NCI-H1092 treated with DMSO at 0.1 percent for 48 hours (cell line): Measurements from ENCODE around the gene GBF1.

ENCODE experiments used
- DNase-seq: peaks from one replicate; lab custom pipeline; 2025; lab: John Stamatoyannopoulos, UW

GBF1 gene

DNA sequence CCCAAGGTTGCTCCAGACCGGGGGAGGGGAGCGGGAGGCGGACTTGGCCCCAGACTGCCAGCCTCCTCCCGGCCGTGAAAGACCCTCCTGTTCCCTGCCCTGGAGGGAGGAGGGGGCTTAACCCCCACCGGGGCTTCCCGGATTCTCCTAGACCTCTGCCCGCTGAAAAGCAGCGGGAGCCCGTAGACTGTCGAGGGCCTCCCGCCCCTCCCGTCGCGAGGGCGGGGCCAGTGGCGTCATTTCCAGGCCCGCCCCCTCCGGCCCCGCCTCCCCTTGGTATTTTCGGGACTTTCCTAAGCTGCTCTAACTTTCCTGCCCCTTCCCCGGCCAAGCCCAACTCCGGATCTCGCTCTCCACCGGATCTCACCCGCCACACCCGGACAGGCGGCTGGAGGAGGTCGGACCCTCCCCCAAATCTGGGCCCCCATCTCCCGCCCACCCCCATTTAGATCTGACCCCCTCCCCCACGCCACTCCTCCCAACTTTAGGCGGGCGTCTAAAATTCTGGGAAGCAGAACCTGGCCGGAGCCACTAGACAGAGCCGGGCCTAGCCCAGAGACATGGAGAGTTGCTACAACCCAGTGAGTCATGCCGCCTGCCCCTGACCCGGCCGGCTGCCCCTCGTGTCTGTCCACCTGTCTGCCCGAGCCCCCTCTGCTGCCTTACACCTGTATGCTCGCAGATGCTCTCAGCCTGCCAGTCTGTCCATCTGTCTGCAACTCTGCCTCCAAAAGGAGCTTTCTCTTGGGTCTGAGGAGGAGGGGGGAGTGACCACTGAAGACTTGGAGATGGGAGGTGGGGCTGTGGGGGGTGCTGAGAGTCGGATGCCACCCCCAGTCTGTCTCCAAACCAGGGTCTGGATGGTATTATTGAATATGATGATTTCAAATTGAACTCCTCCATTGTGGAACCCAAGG, 150.3 kb downstream of the GBF1 start, which contains the start of gene NFKB2:
NFKB2 (plus strand) TSS at position 306 of the 917 bp plus-strand sequence; CDS start at position 561, 255 bp downstream.
- peak; percentile 27 for DNase-seq

DNA sequence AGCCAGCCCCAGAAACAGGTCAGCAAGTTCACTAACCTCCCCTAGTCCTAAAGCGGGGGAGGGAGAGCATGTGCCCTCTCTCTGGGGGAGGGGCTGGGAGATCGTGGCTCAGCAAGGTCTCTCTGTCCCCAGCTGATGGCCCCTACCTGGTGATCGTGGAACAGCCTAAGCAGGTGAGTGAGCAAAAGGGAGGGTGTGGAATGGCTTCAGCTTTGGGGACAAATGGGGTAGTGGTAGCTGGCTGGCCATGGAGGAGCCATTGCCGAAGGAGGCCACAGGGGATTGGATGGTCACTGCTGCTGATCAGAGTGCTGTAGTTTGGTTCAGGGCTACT, 151.0 kb downstream of the GBF1 start:
- DNase-seq, result no peak

DNA sequence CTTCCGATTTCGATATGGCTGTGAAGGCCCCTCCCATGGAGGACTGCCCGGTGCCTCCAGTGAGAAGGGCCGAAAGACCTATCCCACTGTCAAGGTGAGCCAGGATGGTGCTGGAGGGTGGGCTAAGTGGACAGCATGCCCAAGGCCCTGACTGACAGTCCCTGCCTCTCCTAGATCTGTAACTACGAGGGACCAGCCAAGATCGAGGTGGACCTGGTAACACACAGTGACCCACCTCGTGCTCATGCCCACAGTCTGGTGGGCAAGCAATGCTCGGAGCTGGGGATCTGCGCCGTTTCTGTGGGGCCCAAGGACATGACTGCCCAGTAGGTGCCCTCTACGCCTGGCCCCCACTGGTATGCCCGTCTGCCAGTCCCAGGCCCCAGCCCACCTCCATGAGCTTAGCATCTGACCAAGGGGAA, 151.4 kb downstream of the GBF1 start:
- DNase-seq, result no peak

DNA sequence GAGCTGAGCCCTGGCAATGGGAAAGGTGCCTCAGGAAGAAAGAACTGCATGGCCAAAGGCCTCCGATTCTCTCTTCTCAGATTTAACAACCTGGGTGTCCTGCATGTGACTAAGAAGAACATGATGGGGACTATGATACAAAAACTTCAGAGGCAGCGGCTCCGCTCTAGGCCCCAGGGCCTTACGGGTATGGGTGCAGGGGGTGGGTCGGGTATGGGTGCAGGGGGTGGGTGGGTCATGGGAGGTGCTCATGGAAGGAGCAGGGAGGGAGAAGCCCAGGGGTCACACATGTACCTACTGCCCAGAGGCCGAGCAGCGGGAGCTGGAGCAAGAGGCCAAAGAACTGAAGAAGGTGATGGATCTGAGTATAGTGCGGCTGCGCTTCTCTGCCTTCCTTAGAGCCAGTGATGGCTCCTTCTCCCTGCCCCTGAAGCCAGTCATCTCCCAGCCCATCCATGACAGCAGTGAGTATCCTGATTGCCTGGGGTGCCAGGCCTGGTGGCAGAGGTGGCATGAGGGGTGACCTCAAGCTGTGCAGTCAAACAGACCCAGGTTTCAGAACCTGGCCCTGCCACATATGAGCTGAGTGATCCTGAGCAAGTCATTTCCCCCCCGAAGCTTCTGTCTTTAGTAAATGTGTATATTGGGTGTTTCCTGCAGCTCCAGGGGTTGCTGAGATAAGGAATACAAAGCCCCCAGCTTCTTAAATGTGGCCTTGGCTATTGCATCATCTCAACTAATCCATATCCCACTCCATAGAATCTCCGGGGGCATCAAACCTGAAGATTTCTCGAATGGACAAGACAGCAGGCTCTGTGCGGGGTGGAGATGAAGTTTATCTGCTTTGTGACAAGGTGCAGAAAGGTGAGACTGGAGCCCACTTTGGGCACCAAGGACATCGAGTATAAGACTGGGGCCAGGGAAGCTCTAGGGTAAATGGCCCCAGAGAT, 152.2 kb downstream of the GBF1 start:
- no peak for DNase-seq

DNA sequence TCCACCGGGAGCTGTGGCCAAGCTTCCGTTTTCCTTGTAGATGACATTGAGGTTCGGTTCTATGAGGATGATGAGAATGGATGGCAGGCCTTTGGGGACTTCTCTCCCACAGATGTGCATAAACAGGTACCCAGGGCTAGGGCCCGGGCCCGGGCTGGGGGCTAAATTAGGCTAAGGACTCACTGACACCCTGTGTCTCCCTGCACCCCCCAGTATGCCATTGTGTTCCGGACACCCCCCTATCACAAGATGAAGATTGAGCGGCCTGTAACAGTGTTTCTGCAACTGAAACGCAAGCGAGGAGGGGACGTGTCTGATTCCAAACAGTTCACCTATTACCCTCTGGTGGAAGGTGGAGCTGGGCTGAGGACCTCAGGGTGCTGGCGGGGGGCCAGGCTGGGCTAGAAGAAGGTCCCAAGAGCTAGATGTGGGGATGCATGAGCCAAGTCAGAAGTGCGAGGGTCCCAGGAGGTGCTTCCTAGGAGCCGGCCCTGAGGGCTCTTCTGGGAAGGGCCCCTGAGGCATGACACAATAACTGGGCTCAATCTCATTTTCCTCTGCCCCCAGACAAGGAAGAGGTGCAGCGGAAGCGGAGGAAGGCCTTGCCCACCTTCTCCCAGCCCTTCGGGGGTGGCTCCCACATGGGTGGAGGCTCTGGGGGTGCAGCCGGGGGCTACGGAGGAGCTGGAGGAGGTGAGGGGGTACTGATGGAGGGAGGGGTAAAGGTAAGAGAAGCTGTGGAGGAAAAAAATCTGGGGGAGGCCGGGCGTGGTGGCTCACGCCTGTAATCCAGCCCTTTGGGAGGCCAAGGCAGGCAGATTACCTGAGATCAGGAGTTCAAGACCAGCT, 153.1 kb downstream of the GBF1 start:
- DNase-seq, result no peak

DNA sequence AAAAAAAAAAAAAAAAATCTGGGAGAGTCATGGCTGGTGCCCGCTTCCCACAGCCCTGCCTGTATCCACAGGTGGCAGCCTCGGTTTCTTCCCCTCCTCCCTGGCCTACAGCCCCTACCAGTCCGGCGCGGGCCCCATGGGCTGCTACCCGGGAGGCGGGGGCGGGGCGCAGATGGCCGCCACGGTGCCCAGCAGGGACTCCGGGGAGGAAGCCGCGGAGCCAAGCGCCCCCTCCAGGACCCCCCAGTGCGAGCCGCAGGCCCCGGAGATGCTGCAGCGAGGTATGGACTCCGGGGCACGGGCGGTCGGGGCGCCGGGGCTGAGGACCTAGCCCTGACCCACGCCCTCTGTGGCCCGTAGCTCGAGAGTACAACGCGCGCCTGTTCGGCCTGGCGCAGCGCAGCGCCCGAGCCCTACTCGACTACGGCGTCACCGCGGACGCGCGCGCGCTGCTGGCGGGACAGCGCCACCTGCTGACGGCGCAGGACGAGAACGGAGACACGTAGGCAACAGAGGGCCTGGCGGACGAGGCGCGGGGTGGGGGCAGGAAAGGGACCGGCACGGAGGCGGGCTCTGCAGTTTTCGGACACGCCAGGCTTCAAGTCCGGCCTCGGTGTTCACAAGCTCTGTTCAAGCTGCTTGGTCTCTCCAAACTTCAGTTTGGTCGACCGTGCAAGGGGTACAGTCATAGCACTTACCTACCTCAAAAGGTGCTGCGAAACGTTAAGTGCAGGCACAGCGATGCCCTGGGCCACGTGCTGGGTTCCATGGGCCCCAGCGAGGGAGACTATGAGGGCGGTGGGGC, 154.1 kb downstream of the GBF1 start:
- peak; percentile 70 for DNase-seq

DNA sequence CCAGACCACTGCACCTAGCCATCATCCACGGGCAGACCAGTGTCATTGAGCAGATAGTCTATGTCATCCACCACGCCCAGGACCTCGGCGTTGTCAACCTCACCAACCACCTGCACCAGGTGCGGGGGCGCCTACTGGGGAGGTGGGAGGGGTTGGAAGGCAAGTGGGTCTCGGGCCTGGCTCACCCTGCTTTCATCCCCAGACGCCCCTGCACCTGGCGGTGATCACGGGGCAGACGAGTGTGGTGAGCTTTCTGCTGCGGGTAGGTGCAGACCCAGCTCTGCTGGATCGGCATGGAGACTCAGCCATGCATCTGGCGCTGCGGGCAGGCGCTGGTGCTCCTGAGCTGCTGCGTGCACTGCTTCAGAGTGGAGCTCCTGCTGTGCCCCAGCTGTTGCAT, 154.7 kb downstream of the GBF1 start:
- DNase-seq, result peak; percentile 4

DNA sequence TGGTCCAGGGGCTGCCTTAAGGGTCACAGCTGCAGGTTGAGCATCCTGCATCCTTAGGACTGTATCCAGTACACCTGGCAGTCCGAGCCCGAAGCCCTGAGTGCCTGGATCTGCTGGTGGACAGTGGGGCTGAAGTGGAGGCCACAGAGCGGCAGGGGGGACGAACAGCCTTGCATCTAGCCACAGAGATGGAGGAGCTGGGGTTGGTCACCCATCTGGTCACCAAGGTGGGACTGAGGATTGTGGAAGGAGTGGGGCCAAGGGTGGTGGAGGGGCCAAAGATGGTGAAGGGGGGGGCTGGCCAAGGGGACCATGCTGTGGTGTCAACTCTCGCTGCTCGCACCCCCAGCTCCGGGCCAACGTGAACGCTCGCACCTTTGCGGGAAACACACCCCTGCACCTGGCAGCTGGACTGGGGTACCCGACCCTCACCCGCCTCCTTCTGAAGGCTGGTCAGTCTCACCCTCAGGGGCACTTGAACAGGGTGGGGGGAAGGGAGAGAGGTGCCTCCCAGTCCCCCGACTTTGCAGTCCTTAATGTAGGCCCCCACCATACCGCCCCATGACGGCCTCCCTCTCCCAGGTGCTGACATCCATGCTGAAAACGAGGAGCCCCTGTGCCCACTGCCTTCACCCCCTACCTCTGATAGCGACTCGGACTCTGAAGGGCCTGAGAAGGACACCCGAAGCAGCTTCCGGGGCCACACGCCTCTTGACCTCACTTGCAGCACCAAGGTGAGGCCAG, 155.4 kb downstream of the GBF1 start:
- no peak for DNase-seq

DNA sequence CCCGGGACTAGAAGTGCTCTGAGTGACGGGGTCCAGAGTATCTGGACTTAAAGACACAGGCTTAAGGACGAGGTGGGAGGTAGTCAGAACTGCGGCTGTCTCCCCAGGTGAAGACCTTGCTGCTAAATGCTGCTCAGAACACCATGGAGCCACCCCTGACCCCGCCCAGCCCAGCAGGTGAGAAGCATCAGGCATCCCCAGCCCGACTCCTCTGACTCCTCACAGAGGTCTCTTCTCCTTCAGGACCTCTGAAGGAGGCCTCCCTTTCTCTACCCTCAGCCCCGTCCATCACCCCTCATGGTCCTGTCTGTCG, 156.0 kb downstream of the GBF1 start:
- no peak for DNase-seq

DNA sequence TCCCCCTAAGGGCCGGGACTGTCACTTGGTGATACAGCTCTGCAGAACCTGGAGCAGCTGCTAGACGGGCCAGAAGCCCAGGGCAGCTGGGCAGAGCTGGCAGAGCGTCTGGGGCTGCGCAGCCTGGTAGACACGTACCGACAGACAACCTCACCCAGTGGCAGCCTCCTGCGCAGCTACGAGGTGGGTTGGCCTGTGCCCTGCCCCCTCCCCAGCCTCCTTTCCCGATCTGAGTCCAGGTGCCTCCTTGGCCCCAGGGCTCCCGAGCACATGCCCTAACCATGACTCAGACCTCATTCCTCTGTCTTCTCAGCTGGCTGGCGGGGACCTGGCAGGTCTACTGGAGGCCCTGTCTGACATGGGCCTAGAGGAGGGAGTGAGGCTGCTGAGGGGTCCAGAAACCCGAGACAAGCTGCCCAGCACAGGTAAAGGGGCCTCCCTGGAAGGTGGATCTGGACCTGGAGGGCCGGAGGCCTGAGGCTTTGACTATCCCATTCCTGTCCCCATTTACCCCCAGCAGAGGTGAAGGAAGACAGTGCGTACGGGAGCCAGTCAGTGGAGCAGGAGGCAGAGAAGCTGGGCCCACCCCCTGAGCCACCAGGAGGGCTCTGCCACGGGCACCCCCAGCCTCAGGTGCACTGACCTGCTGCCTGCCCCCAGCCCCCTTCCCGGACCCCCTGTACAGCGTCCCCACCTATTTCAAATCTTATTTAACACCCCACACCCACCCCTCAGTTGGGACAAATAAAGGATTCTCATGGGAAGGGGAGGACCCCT, 156.6 kb downstream of the GBF1 start:
- DNase-seq, result no peak

DNA sequence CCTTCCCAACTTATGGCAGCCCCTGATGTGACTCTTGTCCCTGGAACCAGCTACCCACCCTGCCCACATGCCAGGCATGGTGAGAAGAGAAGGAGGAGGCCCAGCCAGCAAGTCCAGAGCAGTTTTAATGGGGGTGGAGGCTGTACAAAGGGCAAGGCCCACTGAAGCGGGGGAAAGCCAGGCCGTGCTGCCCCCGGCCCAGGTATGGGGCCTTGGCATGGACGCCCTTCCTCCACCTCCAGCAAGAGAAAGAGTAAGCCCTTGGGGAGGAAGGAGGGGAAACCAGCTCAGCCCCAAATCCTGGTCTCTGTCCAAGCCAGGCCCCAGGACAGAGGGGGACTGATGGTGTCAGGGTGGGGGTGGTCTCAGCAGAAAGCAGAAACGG, 157.2 kb downstream of the GBF1 start:
- DNase-seq, result no peak

DNA sequence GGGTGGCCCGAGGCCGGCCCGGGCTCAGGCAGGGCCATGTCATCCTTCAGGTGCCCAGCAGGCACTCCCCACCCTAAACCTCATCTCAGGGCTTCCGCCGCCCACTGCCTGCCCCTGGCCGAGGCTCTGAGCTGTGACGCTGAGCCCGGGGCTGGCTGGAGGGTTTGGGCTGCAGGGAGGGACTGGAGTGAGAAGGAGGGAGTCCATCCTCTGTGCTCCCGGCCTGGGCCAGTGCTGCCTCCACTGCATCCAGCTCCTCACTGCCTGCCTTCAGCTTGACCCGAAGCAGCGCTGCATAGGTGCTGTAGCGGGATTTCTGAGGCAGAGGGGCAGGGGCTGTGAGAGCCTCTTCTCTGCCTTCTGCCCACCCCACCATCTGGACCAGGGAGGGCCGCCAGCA, 157.8 kb downstream of the GBF1 start:
- no peak for DNase-seq

DNA sequence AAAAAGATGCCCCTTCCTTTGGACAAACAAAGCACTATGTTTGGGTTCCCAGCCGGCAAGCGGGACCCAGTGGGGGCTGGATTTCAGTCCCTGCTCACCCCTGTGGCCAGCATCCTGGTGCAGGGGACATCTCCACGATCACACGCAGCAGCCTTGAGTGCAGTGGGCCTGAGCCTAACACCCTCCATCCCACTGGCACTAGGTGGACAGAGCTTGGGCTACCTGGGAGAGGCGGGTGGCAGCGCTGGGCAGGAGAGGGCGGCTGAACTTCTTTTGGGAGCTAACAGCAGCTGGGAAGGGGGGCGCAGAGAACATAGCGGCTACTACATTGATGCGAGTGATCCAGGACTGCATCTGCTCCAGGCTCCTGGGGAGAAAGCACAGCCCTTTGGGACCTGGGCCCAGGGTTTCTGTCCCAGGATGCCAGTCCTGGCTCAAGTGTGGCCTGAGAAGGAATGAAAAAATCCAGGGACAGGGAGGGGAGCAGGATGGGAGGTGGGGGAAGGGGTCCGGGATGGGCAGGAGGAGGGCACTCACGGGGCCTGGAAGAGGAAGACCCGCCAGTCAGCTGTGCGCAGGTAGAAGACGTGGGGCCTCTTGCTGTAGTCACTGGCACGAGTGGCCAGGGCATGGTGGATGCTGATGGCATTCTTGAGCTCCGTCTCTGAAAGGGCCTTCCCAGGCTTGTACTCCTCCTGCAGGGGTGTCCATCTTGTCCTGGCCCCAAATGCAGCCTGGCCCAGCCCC, 159.2 kb downstream of the GBF1 start:
- DNase-seq, result no peak

DNA sequence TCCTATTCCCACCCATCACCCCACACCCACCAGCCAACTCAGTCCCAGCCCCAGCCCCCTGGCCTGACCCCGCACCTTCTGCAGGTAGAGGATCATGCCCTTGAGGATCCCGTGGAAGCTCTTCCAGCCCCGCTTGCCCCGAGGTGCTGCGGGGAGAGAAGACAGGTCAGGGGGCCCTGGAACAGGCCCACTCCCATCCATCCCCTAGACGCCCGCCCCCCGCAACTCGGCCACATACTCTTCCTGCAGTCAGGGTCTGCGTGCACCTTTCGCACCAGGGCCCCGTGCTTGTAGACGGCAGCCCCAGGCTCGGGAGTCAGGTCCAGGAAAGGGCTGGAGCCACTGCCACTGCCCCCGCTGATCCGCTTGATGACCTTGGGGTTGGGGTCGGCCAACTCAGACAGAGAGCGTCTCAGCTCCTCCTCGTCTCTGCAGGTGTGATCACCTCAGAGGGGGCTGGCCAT, 159.8 kb downstream of the GBF1 start:
- DNase-seq, result no peak

DNA sequence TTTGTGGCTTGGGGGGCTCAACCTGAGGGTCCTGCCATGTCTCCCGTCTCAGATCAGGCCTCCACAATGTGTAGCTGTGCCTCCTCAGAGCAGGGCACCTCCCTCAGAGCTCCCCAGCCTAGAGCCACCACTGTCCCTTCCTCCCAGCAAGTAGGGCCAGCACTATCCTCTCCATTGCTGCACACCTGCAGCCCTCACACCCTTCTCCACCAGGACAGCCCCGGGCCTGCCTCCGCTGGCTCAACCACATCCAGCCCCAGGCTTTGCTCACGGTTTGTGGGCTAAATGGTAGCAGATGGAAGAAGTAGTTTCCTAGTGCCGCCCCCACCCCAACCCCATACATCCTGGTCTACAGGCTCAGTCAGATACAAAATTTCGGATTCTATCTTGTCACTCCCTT, 160.3 kb downstream of the GBF1 start:
- no peak for DNase-seq

DNA sequence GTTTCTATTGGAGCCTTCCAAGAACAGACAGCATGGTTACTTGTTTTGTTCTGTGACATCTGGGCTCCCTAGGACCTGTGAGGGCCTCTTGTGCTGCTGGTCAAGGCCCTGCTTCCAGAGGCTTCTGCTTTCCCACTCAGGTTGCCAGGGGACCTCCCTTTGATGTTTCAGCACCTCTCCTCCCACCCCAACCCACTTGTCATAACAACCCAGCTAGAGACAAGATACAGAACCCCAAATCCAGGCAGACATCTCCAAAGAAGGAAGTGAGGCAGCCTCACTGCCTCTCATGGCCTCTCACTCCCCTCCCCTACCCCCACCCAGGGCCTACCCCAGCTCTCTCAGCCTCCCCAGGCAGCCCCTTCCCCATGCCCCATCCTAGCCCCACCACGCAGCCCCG, 161.5 kb downstream of the GBF1 start:
- no peak for DNase-seq

DNA sequence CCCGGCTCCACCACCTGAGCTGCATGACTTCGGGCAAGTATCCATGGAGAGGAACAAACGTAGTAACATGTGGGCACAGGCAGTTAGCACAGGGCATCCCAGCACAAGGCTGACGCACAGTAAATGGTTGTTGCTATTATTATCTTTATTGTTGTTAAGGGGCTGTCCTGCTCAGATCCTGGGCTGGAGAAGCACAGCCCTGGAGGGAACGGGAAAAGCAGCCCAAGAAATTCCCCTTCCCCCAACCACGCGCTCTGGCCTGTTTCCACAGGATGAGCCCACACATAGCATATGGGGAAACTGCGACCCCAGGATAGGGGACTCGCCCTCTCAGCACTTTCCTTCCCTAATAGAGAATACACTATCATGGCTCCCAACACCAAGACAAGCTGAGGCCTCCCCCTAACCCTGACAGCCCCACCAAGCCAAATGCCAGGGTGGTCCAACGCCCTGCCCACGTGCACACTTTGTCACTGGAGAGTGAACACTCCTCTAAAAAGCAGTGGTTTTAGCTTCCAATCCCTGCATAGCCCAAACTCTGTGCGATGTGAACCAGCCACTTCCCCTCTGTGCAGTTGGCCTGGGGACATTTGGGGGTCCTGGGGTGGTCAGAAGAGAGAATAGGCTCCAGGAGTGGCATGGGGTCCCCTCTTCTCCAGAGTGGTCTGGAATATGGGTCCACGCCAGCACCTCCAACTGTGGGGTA, 162.2 kb downstream of the GBF1 start:
- DNase-seq, result no peak

DNA sequence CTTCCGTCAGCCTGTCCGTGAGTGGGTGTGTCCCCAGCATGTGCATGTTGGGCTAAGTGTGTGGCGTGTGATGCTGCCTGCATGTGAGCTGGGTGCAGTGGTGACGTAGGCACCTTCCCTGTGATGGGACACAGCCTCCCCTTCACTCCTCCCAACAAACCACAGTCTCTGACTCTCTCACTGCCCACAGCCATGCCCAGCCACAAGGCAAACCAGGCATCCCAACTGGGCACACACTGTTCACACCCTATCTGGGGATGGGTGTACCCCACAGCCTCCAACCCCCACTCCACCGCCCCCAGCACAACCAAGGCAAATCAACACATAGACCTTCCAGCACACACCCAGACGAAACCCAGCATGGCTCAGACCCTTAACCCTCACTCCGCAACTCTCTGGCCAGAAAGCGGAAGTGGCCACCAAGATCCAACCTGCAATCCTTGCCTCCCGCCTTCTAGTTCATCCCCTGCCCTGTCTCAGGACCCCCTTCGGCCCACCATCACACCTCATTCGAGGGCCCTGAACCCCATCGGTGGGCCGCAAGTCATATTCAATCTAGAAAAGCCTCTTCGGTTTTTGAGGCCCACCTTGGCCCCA, 162.9 kb downstream of the GBF1 start:
- DNase-seq, result no peak
